ENCODE measurements around the gene FRMD5.

The FRMD5 gene

DNA sequence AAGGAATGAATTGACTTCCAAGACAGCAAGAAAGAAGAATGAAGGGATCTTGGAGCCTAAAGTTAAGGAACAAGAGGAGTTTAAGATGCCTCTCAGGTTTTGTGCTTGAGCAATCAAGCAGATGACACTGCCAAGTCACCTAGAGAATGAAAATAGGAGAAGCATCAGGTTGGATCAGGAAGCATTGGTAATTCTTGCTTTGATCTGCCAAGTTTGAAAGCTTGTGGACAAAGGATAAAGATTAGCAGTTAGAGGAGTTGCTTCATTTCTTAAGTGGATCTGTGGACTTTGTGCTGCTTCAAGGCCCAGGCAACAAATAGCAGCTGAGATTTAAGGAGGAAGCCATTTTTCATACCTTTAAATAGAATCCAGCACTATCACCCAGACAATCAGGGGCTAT is 35.6 kb downstream of the FRMD5 start:
- no peak overlapping the region for H3K9ac ChIP-seq (ENCODE audit: low read depth, low read length)
- H3K4me2 ChIP-seq (ENCODE audit: low read length): no peak overlapping the region
- H3K4me3 ChIP-seq (ENCODE audit: low read length): no peak overlapping the region
- H3K9me3 ChIP-seq (replicated peaks; ENCODE audit: low read length): no peaks in the 10 kb centered on the region
- no peaks in the 10 kb centered on the region for H3K36me3 ChIP-seq (ENCODE audit: insufficient read depth, low read length)
- peaks cover 30% of the 10 kb centered on the region for H3K4me1 ChIP-seq (ENCODE audit: control insufficient read depth, insufficient read depth, low read length)
- H3K27me3 ChIP-seq (ENCODE audit: control insufficient read depth, insufficient read depth, low read length): no peaks in the 10 kb centered on the region

DNA sequence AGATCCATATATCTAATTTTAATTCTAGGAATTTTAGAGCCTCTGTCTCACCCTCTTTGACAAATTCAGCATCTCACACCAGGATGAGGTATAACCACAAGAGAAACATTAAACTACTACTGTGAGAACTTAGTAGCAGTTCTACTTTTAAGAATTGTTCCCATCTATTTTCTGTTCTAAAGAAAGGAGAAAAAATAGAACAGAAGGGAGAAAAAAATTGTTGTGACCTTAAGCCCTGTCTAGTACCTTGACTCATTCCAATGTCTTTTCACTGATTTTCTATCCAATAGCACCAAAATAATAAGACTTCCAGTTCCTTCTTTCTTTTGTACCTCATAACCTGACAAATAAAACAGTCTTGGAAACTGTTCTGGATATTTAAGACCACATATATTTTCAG is 37.0 kb downstream of the FRMD5 start:
- peak overlapping the region; percentile 29 for H3K4me3 ChIP-seq (ENCODE audit: low read length)
- H3K9me3 ChIP-seq (replicated peaks; ENCODE audit: low read length): no peaks in the 10 kb centered on the region
- H3K36me3 ChIP-seq (ENCODE audit: insufficient read depth, low read length): no peaks in the 10 kb centered on the region
- no peaks in the 10 kb centered on the region for H3K27me3 ChIP-seq (ENCODE audit: control insufficient read depth, insufficient read depth, low read length)
- peak overlapping the region; percentile 70 for H3K4me2 ChIP-seq (ENCODE audit: low read length)
- peak overlapping the region; percentile 42 for H3K9ac ChIP-seq (ENCODE audit: low read depth, low read length)
- peaks cover 22% of the 10 kb centered on the region for H3K4me1 ChIP-seq (ENCODE audit: control insufficient read depth, insufficient read depth, low read length)

DNA sequence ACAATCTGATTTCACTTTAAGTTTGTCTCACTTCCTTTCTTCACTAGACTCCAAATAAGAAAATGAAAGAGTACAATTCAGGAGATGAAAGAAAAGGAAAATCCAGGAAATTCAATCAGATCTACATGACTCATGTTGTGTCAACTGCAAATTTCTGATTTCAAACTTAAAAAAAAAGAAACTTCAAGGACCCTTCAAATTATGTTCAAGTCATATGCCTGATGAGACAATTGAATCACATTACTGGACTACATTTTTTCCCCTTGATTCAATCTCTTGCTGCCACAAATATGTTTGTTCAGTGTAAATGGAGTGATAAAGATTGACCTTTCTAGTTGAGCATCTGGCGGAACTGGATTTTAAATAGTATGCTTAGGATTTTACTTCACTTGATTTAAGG is 37.4 kb downstream of the FRMD5 start:
- Histone ChIP-seq H3K36me3 (ENCODE audit: insufficient read depth, low read length) (no peaks in the 10 kb centered on the region), H3K4me2 (ENCODE audit: low read length) (peak overlapping the region; percentile 70), H3K4me3 (ENCODE audit: low read length) (peak overlapping the region; percentile 5), H3K9me3 (replicated peaks; ENCODE audit: low read length) (no peaks in the 10 kb centered on the region), H3K9ac (ENCODE audit: low read depth, low read length) (peak overlapping the region; percentile 42), H3K27me3 (ENCODE audit: control insufficient read depth, insufficient read depth, low read length) (no peaks in the 10 kb centered on the region), H3K4me1 (ENCODE audit: control insufficient read depth, insufficient read depth, low read length) (peaks cover 22% of the 10 kb centered on the region)

DNA sequence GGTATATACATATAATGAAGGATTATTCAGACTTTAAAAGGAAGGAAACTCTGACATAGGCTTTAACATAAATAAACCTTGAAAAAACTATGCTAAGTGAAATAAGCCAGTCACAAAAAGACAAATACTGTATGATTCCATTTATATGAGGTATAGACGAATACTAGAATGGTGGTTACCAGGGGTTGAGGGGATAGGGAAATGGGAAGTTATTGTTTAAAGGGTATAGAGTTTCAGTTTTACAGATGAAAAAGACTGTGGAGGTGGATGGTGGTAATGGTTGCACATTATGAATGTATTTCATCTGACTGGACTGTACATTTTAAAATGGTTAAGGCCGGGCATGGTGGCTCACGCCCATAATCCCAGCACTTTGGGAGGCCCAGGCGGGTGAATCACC is 41.7 kb downstream of the FRMD5 start:
- Histone ChIP-seq H3K4me1 (ENCODE audit: control insufficient read depth, insufficient read depth, low read length) (peaks cover 14% of the 10 kb centered on the region), H3K36me3 (ENCODE audit: insufficient read depth, low read length) (no peaks in the 10 kb centered on the region), H3K4me2 (ENCODE audit: low read length) (no peak overlapping the region)

DNA sequence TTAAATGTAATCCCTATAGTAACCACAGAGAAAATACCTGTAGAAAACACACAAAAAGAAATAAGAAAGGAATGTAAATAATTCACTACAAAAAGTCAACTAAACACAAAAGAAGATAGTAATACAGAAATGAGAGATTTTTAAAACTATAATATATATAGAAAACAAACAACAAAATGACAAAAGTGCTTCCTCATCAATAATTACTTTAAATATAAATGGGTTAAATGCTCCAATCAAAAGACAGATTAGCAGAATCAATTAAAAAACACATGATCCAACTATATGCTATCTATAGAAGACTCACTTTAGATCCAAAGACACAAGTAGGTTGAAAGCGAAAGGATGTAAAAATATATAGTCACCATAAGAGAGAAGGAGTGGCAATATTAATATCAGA is 45.8 kb downstream of the FRMD5 start:
- no peaks in the 10 kb centered on the region for H3K27me3 ChIP-seq (ENCODE audit: control insufficient read depth, insufficient read depth, low read length)
- no peak overlapping the region for H3K4me3 ChIP-seq (ENCODE audit: low read length)
- H3K9me3 ChIP-seq (replicated peaks; ENCODE audit: low read length): no peaks in the 10 kb centered on the region
- H3K9ac ChIP-seq (ENCODE audit: low read depth, low read length): no peak overlapping the region
- no peaks in the 10 kb centered on the region for H3K4me1 ChIP-seq (ENCODE audit: control insufficient read depth, insufficient read depth, low read length)
- H3K4me2 ChIP-seq (ENCODE audit: low read length): no peak overlapping the region
- H3K36me3 ChIP-seq (ENCODE audit: insufficient read depth, low read length): no peaks in the 10 kb centered on the region

More for the DNA sequence above, 41.7 kb downstream of the FRMD5 start:
- no peak overlapping the region for H3K4me3 ChIP-seq (ENCODE audit: low read length)
- no peak overlapping the region for H3K9ac ChIP-seq (ENCODE audit: low read depth, low read length)
- no peaks in the 10 kb centered on the region for H3K27me3 ChIP-seq (ENCODE audit: control insufficient read depth, insufficient read depth, low read length)
- H3K9me3 ChIP-seq (replicated peaks; ENCODE audit: low read length): no peaks in the 10 kb centered on the region

- Histone ChIP-seq H3K9me3 (replicated peaks; ENCODE audit: low read length) (no peaks in the 10 kb centered on the region), H3K36me3 (ENCODE audit: insufficient read depth, low read length) (no peaks in the 10 kb centered on the region), H3K9ac (ENCODE audit: low read depth, low read length) (no peak overlapping the region), H3K27me3 (ENCODE audit: control insufficient read depth, insufficient read depth, low read length) (no peaks in the 10 kb centered on the region), H3K4me1 (ENCODE audit: control insufficient read depth, insufficient read depth, low read length) (no peaks in the 10 kb centered on the region), H3K4me3 (ENCODE audit: low read length) (no peak overlapping the region), H3K4me2 (ENCODE audit: low read length) (no peak overlapping the region)
These were observed 46.5 kb downstream of the FRMD5 start for GRCh38 chr15:44148580-44148979.

GRCh38 chr15:44147636-44148035 is 47.4 kb downstream of the FRMD5 start:
- Histone ChIP-seq H3K9me3 (replicated peaks; ENCODE audit: low read length) (no peaks in the 10 kb centered on the region), H3K4me3 (ENCODE audit: low read length) (no peak overlapping the region), H3K4me1 (ENCODE audit: control insufficient read depth, insufficient read depth, low read length) (no peaks in the 10 kb centered on the region), H3K4me2 (ENCODE audit: low read length) (no peak overlapping the region), H3K27me3 (ENCODE audit: control insufficient read depth, insufficient read depth, low read length) (no peaks in the 10 kb centered on the region), H3K36me3 (ENCODE audit: insufficient read depth, low read length) (no peaks in the 10 kb centered on the region), H3K9ac (ENCODE audit: low read depth, low read length) (no peak overlapping the region)

- H3K4me2 ChIP-seq (ENCODE audit: low read length): no peak overlapping the region
- no peak overlapping the region for H3K9ac ChIP-seq (ENCODE audit: low read depth, low read length)
- no peak overlapping the region for H3K4me3 ChIP-seq (ENCODE audit: low read length)
- no peaks in the 10 kb centered on the region for H3K27me3 ChIP-seq (ENCODE audit: control insufficient read depth, insufficient read depth, low read length)
- no peaks in the 10 kb centered on the region for H3K9me3 ChIP-seq (replicated peaks; ENCODE audit: low read length)
- H3K36me3 ChIP-seq (ENCODE audit: insufficient read depth, low read length): no peaks in the 10 kb centered on the region
- no peaks in the 10 kb centered on the region for H3K4me1 ChIP-seq (ENCODE audit: control insufficient read depth, insufficient read depth, low read length)
These were observed 49.6 kb downstream of the FRMD5 start for GRCh38 chr15:44145495-44145894.

- H3K36me3 ChIP-seq (ENCODE audit: insufficient read depth, low read length): no peaks in the 10 kb centered on the region
- no peak overlapping the region for H3K9ac ChIP-seq (ENCODE audit: low read depth, low read length)
These were observed 50.1 kb downstream of the FRMD5 start for GRCh38 chr15:44144992-44145391.

GRCh38 chr15:44144184-44144583 is 50.9 kb downstream of the FRMD5 start:
- H3K4me3 ChIP-seq (ENCODE audit: low read length): no peak overlapping the region
- H3K4me2 ChIP-seq (ENCODE audit: low read length): no peak overlapping the region

More at GRCh38 chr15:44144992-44145391, 50.1 kb downstream of the FRMD5 start:
- no peak overlapping the region for H3K4me3 ChIP-seq (ENCODE audit: low read length)
- no peaks in the 10 kb centered on the region for H3K4me1 ChIP-seq (ENCODE audit: control insufficient read depth, insufficient read depth, low read length)
- no peak overlapping the region for H3K4me2 ChIP-seq (ENCODE audit: low read length)
- no peaks in the 10 kb centered on the region for H3K9me3 ChIP-seq (replicated peaks; ENCODE audit: low read length)
- no peaks in the 10 kb centered on the region for H3K27me3 ChIP-seq (ENCODE audit: control insufficient read depth, insufficient read depth, low read length)

GRCh38 chr15:44137750-44138149 is 57.3 kb downstream of the FRMD5 start:
- Histone ChIP-seq H3K9ac (ENCODE audit: low read depth, low read length) (no peak overlapping the region), H3K4me2 (ENCODE audit: low read length) (no peak overlapping the region), H3K9me3 (replicated peaks; ENCODE audit: low read length) (no peaks in the 10 kb centered on the region), H3K27me3 (ENCODE audit: control insufficient read depth, insufficient read depth, low read length) (no peaks in the 10 kb centered on the region), H3K4me3 (ENCODE audit: low read length) (no peak overlapping the region), H3K36me3 (ENCODE audit: insufficient read depth, low read length) (no peaks in the 10 kb centered on the region), H3K4me1 (ENCODE audit: control insufficient read depth, insufficient read depth, low read length) (no peaks in the 10 kb centered on the region)

More at GRCh38 chr15:44144184-44144583, 50.9 kb downstream of the FRMD5 start:
- Histone ChIP-seq H3K4me1 (ENCODE audit: control insufficient read depth, insufficient read depth, low read length) (no peaks in the 10 kb centered on the region), H3K27me3 (ENCODE audit: control insufficient read depth, insufficient read depth, low read length) (no peaks in the 10 kb centered on the region), H3K36me3 (ENCODE audit: insufficient read depth, low read length) (no peaks in the 10 kb centered on the region), H3K9ac (ENCODE audit: low read depth, low read length) (no peak overlapping the region), H3K9me3 (replicated peaks; ENCODE audit: low read length) (no peaks in the 10 kb centered on the region)

GRCh38 chr15:44136991-44137477 is 58.0 kb downstream of the FRMD5 start:
- no peak overlapping the region for H3K4me3 ChIP-seq (ENCODE audit: low read length)
- H3K27me3 ChIP-seq (ENCODE audit: control insufficient read depth, insufficient read depth, low read length): no peaks in the 10 kb centered on the region
- H3K9ac ChIP-seq (ENCODE audit: low read depth, low read length): no peak overlapping the region
- H3K9me3 ChIP-seq (replicated peaks; ENCODE audit: low read length): no peaks in the 10 kb centered on the region
- no peaks in the 10 kb centered on the region for H3K4me1 ChIP-seq (ENCODE audit: control insufficient read depth, insufficient read depth, low read length)
- H3K36me3 ChIP-seq (ENCODE audit: insufficient read depth, low read length): no peaks in the 10 kb centered on the region
- H3K4me2 ChIP-seq (ENCODE audit: low read length): no peak overlapping the region

Data from skeletal muscle satellite cell (primary cell).